ENCODE data around the gene HMGXB3. TPM values are rescaled to one million over a fixed set of nuclear protein-coding genes. Genes with fewer than 3 reads are reported as not detected.

HMGXB3 gene
- total and polyA plus RNA-seq, 7 donors: 3.6 to 28.8 (median 19.3) TPM

- WGBS, 2 donors: 92 to 94% methylated on average over 1 of the region's 1 CpG
- Histone ChIP-seq H3K9me3 (no peaks in the 10 kb centered on the region), H3K27me3 (no peaks in the 10 kb centered on the region), H3K4me1 (peaks cover 0 to 15% (median 13%) of the 10 kb centered on the region in 4 donors), H3K27ac (peak overlapping the region; percentile 14 to 65 (median 48)), H3K4me3 (no peak overlapping the region), H3K36me3 (peaks cover 11 to 94% (median 40%) of the 10 kb centered on the region in 4 donors)
- no peak for TF ChIP-seq POLR2AphosphoS5 (IDR thresholded peaks at IDR 0.05)
- no peak for TF ChIP-seq CTCF (IDR thresholded peaks at IDR 0.05)
- TF ChIP-seq POLR2A (IDR thresholded peaks at IDR 0.05): no peak
- no peak for TF ChIP-seq EP300 (IDR thresholded peaks at IDR 0.05)
- DNase-seq: no peak
- intact Hi-C loops (cut with DNase I): no loop called here
Measured at GRCh38 chr5:150022158-150022531, 21.6 kb downstream of the HMGXB3 start.

GRCh38 chr5:150022681-150023080, 22.1 kb downstream of the HMGXB3 start:
- H3K27ac ChIP-seq: peak overlapping the region in 3 of 4 donors; percentile 46 to 65 (median 49)
- no peaks in the 10 kb centered on the region for H3K9me3 ChIP-seq
- peaks cover 11 to 99% (median 45%) of the 10 kb centered on the region in 4 donors for H3K36me3 ChIP-seq
- H3K4me3 ChIP-seq: no peak overlapping the region
- H3K27me3 ChIP-seq: no peaks in the 10 kb centered on the region
- TF ChIP-seq CTCF (IDR thresholded peaks at IDR 0.05): no peak
- TF ChIP-seq EP300 (IDR thresholded peaks at IDR 0.05): no peak
- no peak for TF ChIP-seq POLR2A (IDR thresholded peaks at IDR 0.05)
- TF ChIP-seq POLR2AphosphoS5 (IDR thresholded peaks at IDR 0.05): no peak
- no peak for DNase-seq
- 94 to 95% methylated on average over 2 of the region's 2 CpGs for WGBS, 2 donors
- intact Hi-C loops (cut with DNase I): no loop called here
- H3K4me1 ChIP-seq: peaks cover 0 to 15% (median 13%) of the 10 kb centered on the region in 4 donors

GRCh38 chr5:150023136-150023535, 22.6 kb downstream of the HMGXB3 start:
- Histone ChIP-seq H3K36me3 (peaks cover 11 to 99% (median 49%) of the 10 kb centered on the region in 4 donors), H3K9me3 (no peaks in the 10 kb centered on the region), H3K4me1 (peaks cover 0 to 15% (median 13%) of the 10 kb centered on the region in 4 donors), H3K27ac (peak overlapping the region in 1 of 4 donors; percentile 8), H3K27me3 (no peaks in the 10 kb centered on the region), H3K4me3 (no peak overlapping the region)
- TF ChIP-seq EP300 (IDR thresholded peaks at IDR 0.05): no peak
- TF ChIP-seq POLR2AphosphoS5 (IDR thresholded peaks at IDR 0.05): no peak
- TF ChIP-seq POLR2A (IDR thresholded peaks at IDR 0.05): no peak
- TF ChIP-seq CTCF (IDR thresholded peaks at IDR 0.05): no peak
- 88 to 96% methylated on average over 1 of the region's 1 CpG for WGBS, 2 donors
- intact Hi-C loops (cut with DNase I): no loop called here
- DNase-seq: no peak

GRCh38 chr5:150024346-150024984, 23.9 kb downstream of the HMGXB3 start:
- no peak for TF ChIP-seq EP300 (IDR thresholded peaks at IDR 0.05)
- TF ChIP-seq POLR2A (IDR thresholded peaks at IDR 0.05): no peak
- no peak for TF ChIP-seq POLR2AphosphoS5 (IDR thresholded peaks at IDR 0.05)
- no peak for TF ChIP-seq CTCF (IDR thresholded peaks at IDR 0.05)
- peak overlapping the region in 1 of 4 donors; percentile 10 for H3K27ac ChIP-seq
- H3K4me1 ChIP-seq: peaks cover 0 to 15% (median 13%) of the 10 kb centered on the region in 4 donors
- H3K9me3 ChIP-seq: no peaks in the 10 kb centered on the region
- no peak for DNase-seq
- H3K27me3 ChIP-seq: no peaks in the 10 kb centered on the region
- H3K36me3 ChIP-seq: peaks cover 7 to 97% (median 44%) of the 10 kb centered on the region in 4 donors
- WGBS, 2 donors: 82 to 91% methylated on average over 9 of the region's 9 CpGs
- no peak overlapping the region for H3K4me3 ChIP-seq
- intact Hi-C loops (cut with DNase I): no loop called here

Measured in sigmoid colon (tissue), 7 donors.